HEK293T (cell line): Measurements from ENCODE around the gene PLEKHA5.

ENCODE experiments used
- ARNT ChIP-seq: fragments of 450-650 bp; IDR thresholded peaks from 2 replicates; pipeline ENCODE4 v1.6.1; 2017; ENCODE audit warnings: mild to moderate bottlenecking
- BHLHE40 ChIP-seq: fragments of 450-650 bp; IDR thresholded peaks from 2 replicates; pipeline ENCODE4 v1.6.1; 2016; ENCODE audit warnings: mild to moderate bottlenecking, moderate library complexity, borderline replicate concordance
- CTBP1 ChIP-seq: fragments of 450-650 bp; IDR thresholded peaks from 2 replicates; pipeline ENCODE4 v1.6.1; 2016; ENCODE audit warnings: borderline replicate concordance
- ELF4 ChIP-seq: fragments of 450-650 bp; IDR thresholded peaks from 2 replicates; pipeline ENCODE4 v1.6.1; 2017; ENCODE audit warnings: antibody characterized with exemption
- FOXA1 ChIP-seq: fragments of 450-650 bp; IDR thresholded peaks from 2 replicates; pipeline ENCODE4 v1.6.1; 2016; ENCODE audit warnings: mild to moderate bottlenecking
- FOXM1 ChIP-seq: fragments of 450-650 bp; IDR thresholded peaks from 2 replicates; pipeline ENCODE4 v1.6.1; 2017; ENCODE audit warnings: mild to moderate bottlenecking, borderline replicate concordance
- HDGF ChIP-seq: fragments of 450-650 bp; IDR thresholded peaks from 2 replicates; pipeline ENCODE4 v1.6.1; 2017; ENCODE audit warnings: antibody characterized with exemption, borderline replicate concordance
- L3MBTL2 ChIP-seq: fragments of 450-650 bp; conservative IDR thresholded peaks from 2 replicates; pipeline ENCODE4 v1.6.1; 2016; ENCODE audit warnings: mild to moderate bottlenecking
- NFRKB ChIP-seq: fragments of 450-650 bp; IDR thresholded peaks from 2 replicates; pipeline ENCODE4 v1.6.1; 2016; ENCODE audit warnings: mild to moderate bottlenecking, moderate library complexity
- SP1 ChIP-seq: fragments of 450-650 bp; IDR thresholded peaks from 2 replicates; pipeline ENCODE4 v1.6.1; 2017
- TARDBP ChIP-seq: fragments of 450-650 bp; IDR thresholded peaks from 2 replicates; pipeline ENCODE4 v1.6.1; 2016
- TF ChIP-seq, protein P1 (sequence below): fragments of 450-650 bp; IDR thresholded peaks from 2 replicates; pipeline ENCODE4 v1.6.1; 2016

DNA sequence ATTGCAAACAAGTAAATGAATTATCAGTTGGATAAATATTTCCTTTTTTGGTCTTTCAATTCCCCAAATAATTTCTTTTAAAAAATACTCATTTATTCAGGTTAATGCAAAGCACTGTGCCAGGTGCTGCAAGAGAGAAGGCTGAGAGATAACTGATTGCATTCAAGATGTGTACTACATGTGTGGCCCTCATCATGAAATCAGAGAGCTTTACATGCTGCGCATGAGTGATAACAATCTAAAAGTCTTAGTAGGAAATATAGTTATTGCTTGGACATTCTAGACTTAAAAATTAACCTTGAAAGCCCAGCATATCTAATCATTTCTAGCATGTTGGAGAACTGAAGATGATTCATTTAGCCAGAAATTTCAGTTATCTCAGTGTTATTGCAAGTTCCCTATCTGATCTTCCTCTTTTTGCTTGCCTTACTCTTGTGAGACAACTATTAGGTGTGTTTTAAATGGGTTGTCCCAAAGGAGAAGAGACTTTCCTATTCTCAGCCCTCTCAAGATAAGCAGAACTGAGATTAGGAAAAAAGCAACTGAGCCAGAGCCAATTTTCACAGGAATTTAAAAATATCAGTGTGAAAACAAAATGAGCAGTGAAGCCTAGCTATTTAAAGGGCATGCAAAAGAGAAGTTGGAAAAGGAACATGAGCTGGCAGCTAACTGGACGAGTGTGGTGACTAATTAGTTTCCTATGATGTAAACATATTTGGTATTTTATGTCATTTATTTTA lies 60.9 kb downstream of the PLEKHA5 start:
- TF ChIP-seq FOXM1 (no peak), BHLHE40 (no peak), HDGF (no peak), SP1 (no peak), TARDBP (no peak), NFRKB (no peak), CTBP1 (no peak), ARNT (no peak), L3MBTL2 (no peak), ELF4 (no peak), FOXA1 (no peak)
- TF ChIP-seq, protein P1, sequence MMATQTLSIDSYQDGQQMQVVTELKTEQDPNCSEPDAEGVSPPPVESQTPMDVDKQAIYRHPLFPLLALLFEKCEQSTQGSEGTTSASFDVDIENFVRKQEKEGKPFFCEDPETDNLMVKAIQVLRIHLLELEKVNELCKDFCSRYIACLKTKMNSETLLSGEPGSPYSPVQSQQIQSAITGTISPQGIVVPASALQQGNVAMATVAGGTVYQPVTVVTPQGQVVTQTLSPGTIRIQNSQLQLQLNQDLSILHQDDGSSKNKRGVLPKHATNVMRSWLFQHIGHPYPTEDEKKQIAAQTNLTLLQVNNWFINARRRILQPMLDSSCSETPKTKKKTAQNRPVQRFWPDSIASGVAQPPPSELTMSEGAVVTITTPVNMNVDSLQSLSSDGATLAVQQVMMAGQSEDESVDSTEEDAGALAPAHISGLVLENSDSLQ = no peak
